Glutamatergic neuron (in vitro differentiated cells): ENCODE data around the gene LRRC37A3. TPM values are rescaled to one million over a fixed set of nuclear protein-coding genes. Genes with fewer than 3 reads are reported as not detected.
"Not testable (repeated sequence)": the region's sequence is repeated elsewhere in the genome, so short reads cannot be mapped to it uniquely, and the experiment has no call there.

Source experiments
- DNase-seq: peaks from one replicate; pipeline ENCODE4 v3.0.0; 2022
- H3K27ac Mint-ChIP-seq: one replicate; pipeline ENCODE4 v1.8.0; 2020; ENCODE audit warnings: mild to moderate bottlenecking, mixed read lengths, inconsistent platforms; ENCODE audit not compliant: unreplicated experiment
- H3K27me3 Mint-ChIP-seq: one replicate; pipeline ENCODE4 v1.8.0; 2020; ENCODE audit warnings: mild to moderate bottlenecking, moderate library complexity, mixed read lengths, inconsistent platforms; ENCODE audit not compliant: unreplicated experiment
- H3K36me3 Mint-ChIP-seq: one replicate; pipeline ENCODE4 v1.8.0; 2020; ENCODE audit warnings: mild to moderate bottlenecking, mixed read lengths, inconsistent platforms; ENCODE audit not compliant: unreplicated experiment
- H3K4me1 Mint-ChIP-seq: one replicate; pipeline ENCODE4 v1.8.0; 2020; ENCODE audit warnings: mild to moderate bottlenecking, low read depth, mixed read lengths, inconsistent platforms; ENCODE audit not compliant: unreplicated experiment
- H3K4me3 Mint-ChIP-seq: one replicate; pipeline ENCODE4 v1.8.0; 2020; ENCODE audit warnings: mild to moderate bottlenecking, mixed read lengths, inconsistent platforms; ENCODE audit not compliant: unreplicated experiment
- H3K9me3 Mint-ChIP-seq: one replicate; pipeline ENCODE4 v1.8.0; 2020; ENCODE audit warnings: mild to moderate bottlenecking, moderate library complexity, mixed read lengths, inconsistent platforms; ENCODE audit not compliant: unreplicated experiment
- total RNA-seq: library from RNA; stranded (reverse); fragmentation: NEBNext Ultra II Directional; extraction: Animal tissue kit (Norgen Biotek cat#: 25700); gene quantifications from one replicate; pipeline ENCODE4 v1.2.1, GENCODE V29; 2021; ENCODE audit not compliant: unreplicated experiment

Gene LRRC37A3
- total RNA-seq, 1 donor from 2014 or later, result 31.1 TPM

GRCh38 chr17:64837018-64837761 lies 82.1 kb downstream of the LRRC37A3 start:
- Mint-ChIP-seq H3K4me1 (peaks cover 17% of the 10 kb centered on the region), H3K4me3 (peak overlapping the region; percentile 92), H3K27ac (peak overlapping the region; percentile 97)
- not testable (repeated sequence) for H3K36me3 Mint-ChIP-seq, H3K27me3 Mint-ChIP-seq, H3K9me3 Mint-ChIP-seq
- DNase-seq, result peak; percentile 91

- H3K36me3 Mint-ChIP-seq, DNase-seq, H3K9me3 Mint-ChIP-seq, H3K27me3 Mint-ChIP-seq: not testable (repeated sequence)
- H3K4me3 Mint-ChIP-seq, result peak overlapping the region; percentile 88
- H3K4me1 Mint-ChIP-seq, result peaks cover 17% of the 10 kb centered on the region
- peak overlapping the region; percentile 82 for H3K27ac Mint-ChIP-seq
Measured at GRCh38 chr17:64836623-64837017, 82.7 kb downstream of the LRRC37A3 start.

- not testable (repeated sequence) for H3K9me3 Mint-ChIP-seq, H3K27ac Mint-ChIP-seq, H3K36me3 Mint-ChIP-seq, DNase-seq
- Mint-ChIP-seq H3K27me3 (peaks cover 13% of the 10 kb centered on the region), H3K4me3 (peak overlapping the region; percentile 11), H3K4me1 (peaks cover 25% of the 10 kb centered on the region)
Measured at GRCh38 chr17:64834060-64834459, 85.2 kb downstream of the LRRC37A3 start.

- not testable (repeated sequence) for H3K27me3 Mint-ChIP-seq, H3K36me3 Mint-ChIP-seq, H3K9me3 Mint-ChIP-seq, DNase-seq
- peaks cover 23% of the 10 kb centered on the region for H3K4me1 Mint-ChIP-seq
- H3K4me3 Mint-ChIP-seq, result peak overlapping the region; percentile 64
- peak overlapping the region; percentile 72 for H3K27ac Mint-ChIP-seq
Measured at GRCh38 chr17:64830631-64831040, 88.6 kb downstream of the LRRC37A3 start.

GRCh38 chr17:64829824-64830630 lies 89.3 kb downstream of the LRRC37A3 start:
- not testable (repeated sequence) for H3K9me3 Mint-ChIP-seq, DNase-seq, H3K27me3 Mint-ChIP-seq, H3K36me3 Mint-ChIP-seq
- Mint-ChIP-seq H3K4me3 (peak overlapping the region; percentile 34), H3K4me1 (peaks cover 19% of the 10 kb centered on the region), H3K27ac (peak overlapping the region; percentile 99)

GRCh38 chr17:64829068-64829467 lies 90.2 kb downstream of the LRRC37A3 start:
- not testable (repeated sequence) for DNase-seq, H3K36me3 Mint-ChIP-seq, H3K27me3 Mint-ChIP-seq, H3K9me3 Mint-ChIP-seq
- Mint-ChIP-seq H3K4me3 (peak overlapping the region; percentile 77), H3K4me1 (peaks cover 18% of the 10 kb centered on the region), H3K27ac (peak overlapping the region; percentile 99)

GRCh38 chr17:64818904-64819303 lies 100.4 kb downstream of the LRRC37A3 start:
- not testable (repeated sequence) for H3K27me3 Mint-ChIP-seq, H3K4me3 Mint-ChIP-seq, DNase-seq, H3K27ac Mint-ChIP-seq, H3K4me1 Mint-ChIP-seq, H3K36me3 Mint-ChIP-seq, H3K9me3 Mint-ChIP-seq

GRCh38 chr17:64815833-64816198 lies 103.5 kb downstream of the LRRC37A3 start:
- not testable (repeated sequence) for H3K27ac Mint-ChIP-seq, DNase-seq, H3K36me3 Mint-ChIP-seq, H3K9me3 Mint-ChIP-seq, H3K4me1 Mint-ChIP-seq, H3K27me3 Mint-ChIP-seq, H3K4me3 Mint-ChIP-seq

GRCh38 chr17:64814993-64815832 lies 104.1 kb downstream of the LRRC37A3 start:
- not testable (repeated sequence) for H3K4me3 Mint-ChIP-seq, H3K9me3 Mint-ChIP-seq, H3K4me1 Mint-ChIP-seq, H3K36me3 Mint-ChIP-seq, DNase-seq, H3K27ac Mint-ChIP-seq, H3K27me3 Mint-ChIP-seq

- H3K36me3 Mint-ChIP-seq, DNase-seq, H3K4me1 Mint-ChIP-seq, H3K4me3 Mint-ChIP-seq, H3K27ac Mint-ChIP-seq, H3K27me3 Mint-ChIP-seq, H3K9me3 Mint-ChIP-seq: not testable (repeated sequence)
Measured at GRCh38 chr17:64808178-64808977, 110.9 kb downstream of the LRRC37A3 start.
